ENCODE results near the gene PCA3.
"Not testable (repeated sequence)": the region's sequence is repeated elsewhere in the genome, so short reads cannot be mapped to it uniquely, and the experiment has no call there.

DNA sequence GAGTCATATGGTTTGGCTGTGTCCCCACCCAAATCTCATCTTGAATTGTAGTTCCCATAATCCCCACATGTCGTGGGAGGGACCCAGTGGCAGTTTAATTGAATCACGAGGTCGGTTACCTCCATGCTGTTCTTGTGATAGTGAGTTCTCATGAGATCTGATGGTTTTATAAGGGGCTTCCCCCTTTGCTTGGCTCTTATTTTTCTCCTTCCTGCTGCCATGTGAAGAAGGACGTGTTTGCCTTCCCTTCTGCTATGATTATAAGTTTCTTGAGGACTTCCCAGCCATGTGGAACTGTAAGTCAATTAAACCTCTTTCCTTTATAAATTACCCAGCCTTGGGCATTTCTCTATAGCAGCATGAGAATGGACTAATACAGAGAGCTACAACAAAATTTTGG lies 21.3 kb upstream of the PCA3 start:
- not testable (repeated sequence) for TF ChIP-seq EP300 (IDR thresholded peaks at IDR 0.05; ENCODE audit: low read depth)
- TF ChIP-seq, protein P1, sequence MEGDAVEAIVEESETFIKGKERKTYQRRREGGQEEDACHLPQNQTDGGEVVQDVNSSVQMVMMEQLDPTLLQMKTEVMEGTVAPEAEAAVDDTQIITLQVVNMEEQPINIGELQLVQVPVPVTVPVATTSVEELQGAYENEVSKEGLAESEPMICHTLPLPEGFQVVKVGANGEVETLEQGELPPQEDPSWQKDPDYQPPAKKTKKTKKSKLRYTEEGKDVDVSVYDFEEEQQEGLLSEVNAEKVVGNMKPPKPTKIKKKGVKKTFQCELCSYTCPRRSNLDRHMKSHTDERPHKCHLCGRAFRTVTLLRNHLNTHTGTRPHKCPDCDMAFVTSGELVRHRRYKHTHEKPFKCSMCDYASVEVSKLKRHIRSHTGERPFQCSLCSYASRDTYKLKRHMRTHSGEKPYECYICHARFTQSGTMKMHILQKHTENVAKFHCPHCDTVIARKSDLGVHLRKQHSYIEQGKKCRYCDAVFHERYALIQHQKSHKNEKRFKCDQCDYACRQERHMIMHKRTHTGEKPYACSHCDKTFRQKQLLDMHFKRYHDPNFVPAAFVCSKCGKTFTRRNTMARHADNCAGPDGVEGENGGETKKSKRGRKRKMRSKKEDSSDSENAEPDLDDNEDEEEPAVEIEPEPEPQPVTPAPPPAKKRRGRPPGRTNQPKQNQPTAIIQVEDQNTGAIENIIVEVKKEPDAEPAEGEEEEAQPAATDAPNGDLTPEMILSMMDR (IDR thresholded peaks at IDR 0.05) = not testable (repeated sequence)

Measured in transverse colon (tissue), 3 donors.